Thyroid gland (tissue), 4 donors: Measurements from ENCODE around the gene SULT1C3.

Source experiments
- CTCF ChIP-seq, 6 experiments: fragments of 200-600 bp in 3 of 6; fragments of 450-650 bp in 3 of 6; sonication (generic) in 3 of 6; IDR thresholded peaks; one replicate each; pipeline ENCODE4 v1.5.1; 2016 to 2019; ENCODE audit warnings: antibody characterized with exemption in 6 of 6, mild to moderate bottlenecking in 2 of 6, inconsistent platforms in 1 of 6, moderate library complexity in 1 of 6
- POLR2A ChIP-seq, 2 donors: fragments of 450-650 bp; IDR thresholded peaks; one replicate each; pipeline ENCODE4 v1.6.1; 2017; ENCODE audit warnings: antibody characterized with exemption in 2 of 2, mild to moderate bottlenecking in 2 of 2, moderate library complexity in 1 of 2

GRCh38 chr2:108287169-108287568 is 47.4 kb downstream of the SULT1C3 start:
- TF ChIP-seq CTCF (IDR thresholded peaks at IDR 0.05) (no peak), POLR2A (IDR thresholded peaks at IDR 0.05) (no peak)
